ENCODE measurements around the gene BST2.

The BST2 gene

GRCh38 chr19:17419154-17419620 is 13.8 kb upstream of the BST2 start:
- DNase-seq = no peak

GRCh38 chr19:17418710-17419109 is 13.3 kb upstream of the BST2 start:
- DNase-seq = no peak

GRCh38 chr19:17415121-17415520 is 9.7 kb upstream of the BST2 start:
- no peak for DNase-seq

DNA sequence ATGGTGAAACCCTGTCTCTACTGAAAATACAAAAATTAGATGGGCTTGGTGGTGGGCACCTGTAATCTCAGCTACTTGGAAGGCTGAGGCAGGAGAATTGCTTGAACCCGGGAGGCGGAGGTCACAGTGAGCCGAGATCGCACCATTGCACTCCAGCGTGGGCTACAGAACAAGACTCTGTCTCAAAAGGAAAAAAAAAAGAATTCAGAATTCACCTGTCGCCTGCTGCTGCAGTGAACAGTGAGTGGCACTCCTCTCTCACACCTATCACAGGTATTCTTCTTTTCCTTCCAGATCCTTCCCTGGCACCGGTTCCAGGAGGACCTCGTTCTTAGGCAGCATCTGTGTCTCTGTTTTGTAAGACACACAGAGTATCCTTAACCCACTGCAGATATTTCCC is 8.7 kb upstream of the BST2 start:
- no peak for DNase-seq

- DNase-seq = no peak
Measured at GRCh38 chr19:17411801-17412200, 6.4 kb upstream of the BST2 start.

- no peak for DNase-seq
Measured at GRCh38 chr19:17409990-17410389, 4.6 kb upstream of the BST2 start.

- DNase-seq = no peak
Measured at GRCh38 chr19:17406887-17407196, 1.4 kb upstream of the BST2 start.

GRCh38 chr19:17406046-17406886 is 836 bp upstream of the BST2 start:
- DNase-seq = no peak

GRCh38 chr19:17404621-17405249 is 695 bp downstream of the BST2 start:
- DNase-seq = no peak

GRCh38 chr19:17404015-17404414 is 1.4 kb downstream of the BST2 start:
- DNase-seq = no peak

DNA sequence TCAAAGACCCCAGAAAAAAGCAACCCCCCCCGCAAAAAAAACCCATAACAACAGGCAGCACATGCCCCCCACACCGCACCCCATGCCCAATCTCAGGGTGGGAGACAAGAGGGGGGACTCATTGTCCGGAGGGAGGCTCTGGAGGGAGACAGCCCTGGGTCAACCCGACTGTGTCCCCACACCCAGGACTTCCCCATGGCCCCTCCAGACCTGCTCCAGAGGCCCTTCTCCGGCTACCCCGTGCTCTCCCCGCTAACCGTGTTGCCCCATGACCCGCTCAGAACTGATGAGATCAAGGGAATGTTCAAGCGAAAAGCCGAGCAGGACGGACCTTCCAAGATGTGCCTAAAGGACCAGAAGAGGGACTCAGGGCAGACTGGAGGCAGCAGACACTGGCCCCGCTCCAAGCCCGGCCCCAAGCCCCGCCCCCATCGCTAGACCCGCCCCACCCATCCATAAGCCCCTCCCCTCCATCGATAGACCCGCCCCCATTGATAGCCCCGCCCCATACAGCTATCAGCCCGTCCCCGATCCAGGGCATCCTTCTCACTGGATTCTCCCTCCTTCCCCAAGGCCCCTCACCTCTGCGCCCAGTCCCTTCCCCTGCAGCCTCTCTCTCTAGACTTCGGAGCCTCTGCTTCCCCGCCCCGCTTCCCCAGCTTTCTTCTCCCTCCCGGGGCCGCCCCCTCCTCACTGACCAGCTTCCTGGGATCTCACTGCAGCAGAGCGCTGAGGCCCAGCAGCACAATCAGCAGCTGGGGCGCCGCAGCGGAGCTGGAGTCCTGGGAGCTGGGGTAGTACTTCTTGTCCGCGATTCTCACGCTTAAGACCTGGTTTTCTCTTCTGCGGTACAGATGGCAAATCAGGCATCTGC is 2.2 kb downstream of the BST2 start:
- DNase-seq = no peak

DNA sequence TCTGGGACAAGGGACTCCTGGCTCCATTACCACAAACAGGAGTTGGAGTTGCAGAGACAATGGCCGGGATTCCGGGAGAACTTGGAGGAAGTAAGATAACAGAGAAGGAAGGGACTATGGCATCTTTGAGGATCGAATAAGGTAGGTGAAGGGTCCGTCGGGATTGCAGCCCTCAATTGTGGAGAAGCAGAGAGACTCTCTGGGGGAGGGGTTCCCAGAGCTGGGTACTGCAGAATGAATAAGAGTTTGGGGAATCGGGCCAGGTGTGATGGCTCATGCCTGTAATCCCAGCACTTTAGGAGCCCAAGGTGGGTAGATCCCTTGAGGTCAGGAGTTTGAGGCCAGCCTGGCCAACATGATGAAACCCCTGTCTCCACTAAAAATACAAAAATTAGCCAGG is 3.8 kb downstream of the BST2 start:
- no peak for DNase-seq

DNA sequence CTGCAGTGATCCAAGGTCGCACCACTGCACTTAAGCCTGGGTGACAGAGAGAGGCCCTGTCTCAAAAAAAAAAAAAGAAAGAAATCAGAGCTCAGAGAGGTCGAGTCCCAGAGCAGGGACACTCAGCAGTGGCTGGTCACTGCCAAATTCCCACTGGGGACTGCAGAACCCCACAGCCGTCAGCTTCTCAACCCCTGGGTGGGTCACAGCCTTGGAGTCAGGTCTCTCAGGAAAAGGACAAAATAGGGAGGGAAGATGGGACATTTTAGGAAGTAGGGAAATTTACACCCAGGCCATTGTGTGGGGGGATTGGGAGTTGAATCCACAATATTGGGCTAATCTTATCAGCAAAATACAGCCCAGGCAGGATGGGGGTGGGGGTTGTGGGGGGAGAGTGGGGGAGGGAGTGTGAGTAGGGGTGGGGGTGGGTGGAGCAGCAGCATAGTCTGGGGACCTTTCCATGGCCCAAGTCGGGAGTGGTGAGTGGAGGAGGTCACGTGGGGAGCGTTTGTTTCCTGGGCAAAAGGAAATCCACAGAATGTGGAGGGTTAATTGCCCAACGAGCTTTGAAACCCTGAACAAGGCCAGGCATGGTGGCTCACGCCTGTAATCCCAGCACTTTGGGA is 6.4 kb downstream of the BST2 start:
- no peak for DNase-seq

GRCh38 chr19:17394891-17395415 is 10.5 kb downstream of the BST2 start:
- DNase-seq = no peak

- DNase-seq = no peak
Measured at GRCh38 chr19:17393914-17394313, 11.5 kb downstream of the BST2 start, which contains the start of gene CCDC194. Gene CCDC194, minus strand, starts transcription at chr19:17394196. Its CDS starts 38 bp downstream, at chr19:17394158.

DNA sequence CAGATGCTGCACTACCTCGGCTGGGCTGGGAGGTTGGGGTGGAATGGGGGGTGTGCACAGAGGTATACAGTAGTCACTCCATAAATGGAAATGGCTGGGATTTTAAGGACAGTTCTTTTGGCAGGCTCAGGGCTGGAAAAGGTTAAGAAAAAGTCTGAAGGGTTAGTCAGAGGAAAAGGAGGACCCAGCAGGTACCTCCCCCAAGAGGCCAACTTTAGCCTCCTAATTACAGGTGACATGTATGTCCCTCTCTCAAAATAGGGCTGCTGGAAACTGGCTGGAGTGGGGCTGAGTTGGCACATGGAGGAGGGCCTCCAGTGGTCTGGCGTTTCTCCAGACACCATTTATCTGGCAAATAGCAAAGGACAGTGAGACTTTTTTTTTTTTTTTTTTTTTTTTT is 12.4 kb downstream of the BST2 start:
- DNase-seq = no peak

DNA sequence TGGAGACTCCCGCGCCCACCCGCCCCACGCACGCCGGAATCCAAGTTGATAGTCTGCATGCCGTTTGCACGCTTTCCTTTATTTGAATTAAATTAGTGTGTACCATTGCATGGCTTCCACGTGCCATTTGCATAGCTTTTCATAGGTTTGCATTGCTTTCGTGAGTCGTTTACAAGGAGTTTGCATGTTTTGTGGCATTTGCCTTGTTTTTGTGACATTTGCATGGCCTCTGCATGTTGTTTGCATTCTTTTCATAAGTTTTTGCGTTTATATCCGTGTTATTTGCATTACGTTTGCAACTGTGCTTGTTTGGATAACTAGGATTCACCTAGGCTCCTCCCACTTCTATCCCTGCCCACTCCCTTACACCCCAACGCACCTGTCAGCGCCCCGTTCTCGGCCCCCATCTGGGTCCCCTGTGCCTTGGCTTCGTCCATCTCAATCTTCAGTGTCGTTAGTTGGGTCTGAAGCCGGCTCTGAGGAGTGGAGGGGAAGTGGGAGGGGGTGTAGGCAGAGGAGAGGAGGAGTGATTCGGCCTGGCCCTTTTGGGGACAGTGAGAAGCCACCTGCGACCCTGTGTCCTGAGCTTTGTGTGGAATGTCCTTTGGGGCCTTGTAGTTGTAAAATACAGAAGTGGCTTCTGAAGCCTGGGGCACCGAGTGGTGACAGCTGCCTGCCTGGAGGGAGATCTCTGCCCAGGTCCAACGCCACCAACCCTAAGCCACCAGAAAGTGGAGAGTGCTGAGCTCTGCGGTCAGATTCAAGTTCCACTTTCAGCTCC is 13.9 kb downstream of the BST2 start:
- no peak for DNase-seq

- DNase-seq = peak; percentile 81 to 88
Measured at GRCh38 chr19:17390665-17391370, 14.6 kb downstream of the BST2 start.

GRCh38 chr19:17389957-17390664 is 15.3 kb downstream of the BST2 start:
- DNase-seq = no peak

DNA sequence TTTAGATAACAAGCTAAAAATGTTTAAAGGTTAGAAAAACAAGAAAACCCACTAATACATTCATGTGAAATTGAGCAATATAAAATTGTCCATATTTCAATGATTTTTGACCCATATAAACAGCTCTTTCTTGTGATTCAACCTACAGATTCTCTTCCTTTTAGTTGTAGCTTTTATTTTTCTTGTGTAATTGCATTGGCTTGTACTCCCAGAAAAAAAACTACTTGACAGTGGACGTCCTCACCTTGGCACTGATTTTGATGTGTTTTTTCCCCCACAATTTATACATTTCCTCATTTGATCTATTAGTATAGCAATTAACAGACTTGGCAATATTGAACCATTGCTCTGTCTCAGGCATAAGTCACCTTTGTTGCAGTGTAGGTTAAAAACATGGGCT is 16.1 kb downstream of the BST2 start:
- no peak for DNase-seq

All from NCI-H1930 (cell line).